Fibroblast of lung (primary cell): Measurements from ENCODE around the gene UACA. TPM values are rescaled to one million over a fixed set of nuclear protein-coding genes. Genes with fewer than 3 reads are reported as not detected.

Experiments used
- DNase-seq, 2 donors: peaks; one replicate each; pipeline versions ENCODE4 v3.0.0 to v3.0.0-alpha.2; 2010; ENCODE audit warnings: low read depth in 2 of 2
- H2AFZ ChIP-seq: 2 replicates; pipeline ENCODE4 v1.5.1; 2012; ENCODE audit warnings: low read length, control low read depth, inconsistent platforms
- H3K27ac ChIP-seq: 2 replicates; pipeline ENCODE4 v1.5.1; 2011; ENCODE audit warnings: low read length, control low read depth; ENCODE audit not compliant: insufficient read depth
- H3K27me3 ChIP-seq: 2 replicates; pipeline ENCODE4 v1.5.1; 2011; ENCODE audit warnings: mild to moderate bottlenecking, low read length; ENCODE audit not compliant: control insufficient read depth, insufficient read depth
- H3K36me3 ChIP-seq: 2 replicates; pipeline ENCODE4 v1.5.1; 2011; ENCODE audit warnings: low read length; ENCODE audit not compliant: control insufficient read depth, insufficient read depth
- H3K4me1 ChIP-seq: 2 replicates; pipeline ENCODE4 v1.5.1; 2011; ENCODE audit warnings: low read length; ENCODE audit not compliant: control insufficient read depth, insufficient read depth; ENCODE audit errors: extremely low read depth
- H3K4me2 ChIP-seq: 2 replicates; pipeline ENCODE4 v1.5.1; 2011; ENCODE audit warnings: low read length, control low read depth; ENCODE audit not compliant: insufficient read depth; ENCODE audit errors: extremely low read depth
- H3K4me3 ChIP-seq, 4 experiments: fragments of 200-600 bp in 1 of 4; sonication (generic) in 1 of 4; replicated peaks in 1 of 4; 2 replicates each; pipeline ENCODE4 v1.5.1; 2011 to 2016; ENCODE audit warnings: low read length in 4 of 4, low read depth in 3 of 4, mild to moderate bottlenecking in 3 of 4, control low read depth in 2 of 4, inconsistent platforms in 1 of 4, mixed read lengths in 1 of 4; ENCODE audit not compliant: insufficient read depth in 1 of 4; ENCODE audit errors: control extremely low read depth in 1 of 4
- H3K79me2 ChIP-seq: 2 replicates; pipeline ENCODE4 v1.5.1; 2012; ENCODE audit warnings: mild to moderate bottlenecking, low read length, inconsistent platforms; ENCODE audit not compliant: control insufficient read depth, insufficient read depth
- H3K9ac ChIP-seq: 2 replicates; pipeline ENCODE4 v1.5.1; 2011; ENCODE audit warnings: mild to moderate bottlenecking, low read length, control low read depth; ENCODE audit not compliant: insufficient read depth
- H3K9me3 ChIP-seq: 2 replicates; pipeline ENCODE4 v1.5.1; 2012; ENCODE audit warnings: low read depth, low read length; ENCODE audit not compliant: control insufficient read depth, insufficient read depth
- H4K20me1 ChIP-seq: 2 replicates; pipeline ENCODE4 v1.5.1; 2011; ENCODE audit warnings: low read length; ENCODE audit not compliant: control insufficient read depth, insufficient read depth; ENCODE audit errors: extremely low read depth
- EZH2 ChIP-seq: IDR thresholded peaks from 2 replicates; pipeline ENCODE4 v1.5.1; 2012; ENCODE audit warnings: low read length, control low read depth, mild to moderate bottlenecking; ENCODE audit errors: missing control alignments
- polyA plus RNA-seq, 2 donors: library from polyadenylated mRNA; depleted of rRNA in 1 of 2; stranded (reverse) in 1 of 2; unstranded in 1 of 2; fragments of >200 nt; gene quantifications; 2 replicates each; pipeline ENCODE4 v1.2.1, GENCODE V29; 2011 to 2012; ENCODE audit warnings: missing spikeins in 1 of 2
- total RNA-seq: library from RNA; depleted of rRNA; stranded (reverse); fragments of >200 nt; gene quantifications from 2 replicates; pipeline ENCODE4 v1.2.1, GENCODE V29; 2014
- TF ChIP-seq, protein P1 (sequence below), 2 donors: IDR thresholded peaks in 1 of 2; conservative IDR thresholded peaks in 1 of 2; 1 replicate in 1 of 2; 2 replicates in 1 of 2; pipeline ENCODE4 v1.5.1; 2011 to 2012; ENCODE audit warnings: low read length in 2 of 2, control low read depth in 1 of 2, inconsistent platforms in 1 of 2, low read depth in 1 of 2, mild to moderate bottlenecking in 1 of 2

Gene UACA
- total and polyA plus RNA-seq, 2 donors (not counting 1 experiment from before 2014, with no cell fraction given): 170 to 187 TPM

DNA sequence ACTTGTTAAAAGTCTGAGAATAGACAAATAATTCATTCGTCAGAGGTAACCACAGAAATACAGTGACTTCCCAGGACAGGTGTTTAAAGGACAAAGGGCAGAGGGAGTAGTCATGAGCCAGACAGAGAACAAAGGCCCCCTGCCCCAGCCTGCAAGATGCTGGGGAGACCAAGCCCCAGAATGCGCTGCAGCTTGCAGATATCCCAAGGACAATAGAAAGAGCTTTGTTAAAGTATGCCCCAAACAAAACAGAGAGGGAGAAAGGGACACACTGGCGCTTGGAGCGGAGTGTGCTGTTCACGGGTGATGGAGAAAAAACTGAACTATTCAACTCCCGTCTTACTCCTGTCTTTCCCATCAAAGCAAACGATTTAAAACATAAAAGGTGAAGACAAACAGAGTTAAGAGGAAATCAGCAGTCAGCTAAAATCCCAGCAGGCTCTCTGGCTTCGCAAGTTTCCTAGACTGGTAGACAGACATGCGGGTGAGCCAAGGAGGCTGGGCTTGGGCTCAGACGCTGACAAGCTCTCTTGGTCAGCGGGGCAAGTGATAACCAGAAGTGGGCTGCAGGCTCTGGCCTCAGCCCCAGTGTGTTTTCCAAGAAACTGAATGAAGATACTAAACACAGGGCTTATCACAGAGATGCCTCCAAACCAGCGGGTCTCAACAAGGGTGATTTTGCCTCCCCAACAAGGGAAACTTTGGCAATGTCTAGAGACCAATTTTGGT lies 130.1 kb downstream of the UACA start:
- TF ChIP-seq, protein P1, sequence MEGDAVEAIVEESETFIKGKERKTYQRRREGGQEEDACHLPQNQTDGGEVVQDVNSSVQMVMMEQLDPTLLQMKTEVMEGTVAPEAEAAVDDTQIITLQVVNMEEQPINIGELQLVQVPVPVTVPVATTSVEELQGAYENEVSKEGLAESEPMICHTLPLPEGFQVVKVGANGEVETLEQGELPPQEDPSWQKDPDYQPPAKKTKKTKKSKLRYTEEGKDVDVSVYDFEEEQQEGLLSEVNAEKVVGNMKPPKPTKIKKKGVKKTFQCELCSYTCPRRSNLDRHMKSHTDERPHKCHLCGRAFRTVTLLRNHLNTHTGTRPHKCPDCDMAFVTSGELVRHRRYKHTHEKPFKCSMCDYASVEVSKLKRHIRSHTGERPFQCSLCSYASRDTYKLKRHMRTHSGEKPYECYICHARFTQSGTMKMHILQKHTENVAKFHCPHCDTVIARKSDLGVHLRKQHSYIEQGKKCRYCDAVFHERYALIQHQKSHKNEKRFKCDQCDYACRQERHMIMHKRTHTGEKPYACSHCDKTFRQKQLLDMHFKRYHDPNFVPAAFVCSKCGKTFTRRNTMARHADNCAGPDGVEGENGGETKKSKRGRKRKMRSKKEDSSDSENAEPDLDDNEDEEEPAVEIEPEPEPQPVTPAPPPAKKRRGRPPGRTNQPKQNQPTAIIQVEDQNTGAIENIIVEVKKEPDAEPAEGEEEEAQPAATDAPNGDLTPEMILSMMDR (conservative IDR thresholded peaks at IDR 0.05 in 1 of 2, IDR thresholded peaks at IDR 0.05 in 1 of 2; ENCODE audit: low read depth in 1 of 2, low read length in 2 of 2): no peak
- no peak for TF ChIP-seq EZH2
- Histone ChIP-seq H4K20me1 (peaks cover 2% of the 10 kb centered on the region), H3K27me3 (no peaks in the 10 kb centered on the region), H3K4me2 (no peak overlapping the region), H3K4me3 (no peak overlapping the region), H3K9me3 (no peaks in the 10 kb centered on the region), H3K9ac (no peak overlapping the region), H3K36me3 (peaks cover 8% of the 10 kb centered on the region), H3K27ac (no peak overlapping the region), H2AFZ (no peak overlapping the region), H3K79me2 (no peaks in the 10 kb centered on the region), H3K4me1 (no peaks in the 10 kb centered on the region)
- DNase-seq: peak in 1 of 2 donors; percentile 31

DNA sequence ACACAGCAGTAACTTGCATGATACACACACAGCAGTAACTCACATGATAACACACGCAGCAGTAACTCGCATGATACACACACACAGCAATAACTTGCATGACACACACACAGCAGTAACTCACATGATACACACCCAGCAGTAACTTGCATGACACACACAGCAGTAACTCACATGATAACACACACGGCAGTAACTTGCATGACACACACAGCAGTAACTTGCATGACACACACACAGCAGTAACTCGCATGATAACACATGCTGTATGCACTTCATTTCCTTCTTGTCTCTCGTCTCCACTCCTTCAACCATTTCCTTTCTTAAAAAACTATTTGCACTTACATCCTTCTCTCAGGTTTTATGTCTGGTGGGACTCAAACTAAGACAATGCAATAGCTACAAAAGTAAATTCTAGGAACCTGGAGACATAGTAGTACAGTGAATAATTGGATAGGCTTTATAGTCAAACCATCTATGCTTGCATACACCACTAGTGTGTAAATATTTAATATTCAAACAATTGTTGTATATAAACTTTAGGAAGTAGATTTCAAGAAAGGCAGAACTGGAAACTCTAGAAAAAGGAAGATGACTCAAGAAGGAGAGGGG lies 130.8 kb downstream of the UACA start:
- Histone ChIP-seq H3K9ac (no peak overlapping the region), H3K9me3 (no peaks in the 10 kb centered on the region), H3K27ac (no peak overlapping the region), H3K36me3 (peaks cover 5% of the 10 kb centered on the region), H3K4me2 (no peak overlapping the region), H3K27me3 (no peaks in the 10 kb centered on the region), H2AFZ (no peak overlapping the region), H3K79me2 (no peaks in the 10 kb centered on the region), H3K4me1 (no peaks in the 10 kb centered on the region), H3K4me3 (no peak overlapping the region), H4K20me1 (peaks cover 2% of the 10 kb centered on the region)
- peak in 1 of 2 donors; percentile 65 for DNase-seq
- TF ChIP-seq EZH2: no peak
- TF ChIP-seq, protein P1 (conservative IDR thresholded peaks at IDR 0.05 in 1 of 2, IDR thresholded peaks at IDR 0.05 in 1 of 2; ENCODE audit: low read depth in 1 of 2, low read length in 2 of 2): no peak

DNA sequence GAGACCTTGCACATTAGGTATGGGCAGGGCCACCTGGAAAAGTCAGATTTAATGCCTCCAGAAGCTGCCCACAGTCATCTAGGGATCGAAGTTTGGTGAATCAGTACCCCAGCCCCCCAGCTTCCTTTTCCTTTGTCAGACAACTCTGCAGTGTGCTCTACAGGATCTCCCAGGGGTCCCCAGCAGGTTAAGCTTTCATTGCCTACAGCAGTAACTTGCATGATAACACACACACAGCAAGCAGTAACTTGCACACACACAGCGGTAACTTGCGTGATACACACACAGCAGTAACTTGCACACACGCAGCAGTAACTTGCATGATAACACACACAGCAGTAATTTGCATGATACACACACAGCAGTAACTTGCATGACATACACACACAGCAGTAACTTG lies 131.3 kb downstream of the UACA start:
- H3K9me3 ChIP-seq: no peaks in the 10 kb centered on the region
- H3K27ac ChIP-seq: no peak overlapping the region
- H4K20me1 ChIP-seq: peaks cover 2% of the 10 kb centered on the region
- H3K9ac ChIP-seq: no peak overlapping the region
- TF ChIP-seq, protein P1 (conservative IDR thresholded peaks at IDR 0.05 in 1 of 2, IDR thresholded peaks at IDR 0.05 in 1 of 2; ENCODE audit: low read depth in 1 of 2, low read length in 2 of 2): no peak
- TF ChIP-seq EZH2: no peak
- H3K36me3 ChIP-seq: peaks cover 5% of the 10 kb centered on the region
- no peaks in the 10 kb centered on the region for H3K4me1 ChIP-seq
- H3K4me3 ChIP-seq: no peak overlapping the region
- H2AFZ ChIP-seq: no peak overlapping the region
- H3K4me2 ChIP-seq: no peak overlapping the region
- H3K79me2 ChIP-seq: no peaks in the 10 kb centered on the region
- H3K27me3 ChIP-seq: no peaks in the 10 kb centered on the region
- DNase-seq: no peak
